Activated T-cell treated with anti-CD3 and anti-CD28 coated beads, Interleukin-2, amount 50 U/mL, for 72 hours (primary cell): ENCODE data around the gene BUD23. TPM values are rescaled to one million over a fixed set of nuclear protein-coding genes. Genes with fewer than 3 reads are reported as not detected.

ENCODE experiments used
- total RNA-seq, 2 donors: library from RNA; stranded (reverse); gene quantifications; one replicate each; pipeline ENCODE4 v1.2.3, GENCODE V29; 2022

The BUD23 gene
- total RNA-seq, 2 donors from 2014 or later = 87.0 to 90.9 TPM

Other genes starting within 250 kb of the BUD23 start
- under 1 TPM; 0.14 to 0.29 TPM for gene FZD9, start 249.8 kb upstream of the BUD23 start, total RNA-seq
- 100 to 1,000 TPM in 1 of 2 donors, 10 to 100 TPM in 1; 94.5 to 105 TPM for gene BAZ1B, start 161.3 kb upstream of the BUD23 start, total RNA-seq
- 10 to 100 TPM; 64.7 to 71.6 TPM for gene BCL7B, start 125.9 kb upstream of the BUD23 start, total RNA-seq
- gene TBL2, start 105.0 kb upstream of the BUD23 start, total RNA-seq = 10 to 100 TPM; 27.7 to 29.6 TPM
- under 1 TPM in 1 of 2 donors, not detected in 1; 0.14 TPM for gene MLXIPL, start 59.1 kb upstream of the BUD23 start, total RNA-seq
- under 1 TPM; 0.70 to 0.95 TPM for gene VPS37D, start 15.8 kb upstream of the BUD23 start, total RNA-seq
- gene DNAJC30, start 144 bp upstream of the BUD23 start, total RNA-seq = 1 to 10 TPM; 4.3 to 5.8 TPM
- 10 to 100 TPM; 28.6 to 37.5 TPM for gene STX1A, start 36.1 kb downstream of the BUD23 start, total RNA-seq
- 10 to 100 TPM; 10.2 to 12.2 TPM for gene ABHD11, start 55.2 kb downstream of the BUD23 start, total RNA-seq
- gene CLDN3, start 86.7 kb downstream of the BUD23 start, total RNA-seq = not detected
- under 1 TPM; 0.34 to 0.53 TPM for gene CLDN4, start 147.4 kb downstream of the BUD23 start, total RNA-seq
- gene METTL27, start 158.9 kb downstream of the BUD23 start, total RNA-seq = 1 to 10 TPM in 1 of 2 donors, not detected in 1; 1.8 TPM
- gene TMEM270, start 177.6 kb downstream of the BUD23 start, total RNA-seq = not detected